Fibroblast of villous mesenchyme (primary cell): ENCODE measurements around the gene SNORC. TPM values are rescaled to one million over a fixed set of nuclear protein-coding genes. Genes with fewer than 3 reads are reported as not detected.

Source experiments
- DNase-seq: peaks from one replicate; pipeline ENCODE4 v3.0.0-alpha.2; 2010; ENCODE audit warnings: low read depth
- H3K4me3 ChIP-seq: 2 replicates; pipeline ENCODE4 v1.5.1; 2011; ENCODE audit warnings: low read depth, mild to moderate bottlenecking, low read length
- total RNA-seq: library from RNA; depleted of rRNA; stranded (reverse); fragments of >200 nt; gene quantifications from 2 replicates; pipeline ENCODE4 v1.2.3, GENCODE V29; 2012
- TF ChIP-seq, protein P1 (sequence below): IDR thresholded peaks from 2 replicates; pipeline ENCODE4 v1.5.1; 2012; ENCODE audit warnings: low read depth, mild to moderate bottlenecking, low read length; ENCODE audit not compliant: insufficient read depth

SNORC gene
- total RNA-seq, 1 donor = 0.86 TPM

DNA sequence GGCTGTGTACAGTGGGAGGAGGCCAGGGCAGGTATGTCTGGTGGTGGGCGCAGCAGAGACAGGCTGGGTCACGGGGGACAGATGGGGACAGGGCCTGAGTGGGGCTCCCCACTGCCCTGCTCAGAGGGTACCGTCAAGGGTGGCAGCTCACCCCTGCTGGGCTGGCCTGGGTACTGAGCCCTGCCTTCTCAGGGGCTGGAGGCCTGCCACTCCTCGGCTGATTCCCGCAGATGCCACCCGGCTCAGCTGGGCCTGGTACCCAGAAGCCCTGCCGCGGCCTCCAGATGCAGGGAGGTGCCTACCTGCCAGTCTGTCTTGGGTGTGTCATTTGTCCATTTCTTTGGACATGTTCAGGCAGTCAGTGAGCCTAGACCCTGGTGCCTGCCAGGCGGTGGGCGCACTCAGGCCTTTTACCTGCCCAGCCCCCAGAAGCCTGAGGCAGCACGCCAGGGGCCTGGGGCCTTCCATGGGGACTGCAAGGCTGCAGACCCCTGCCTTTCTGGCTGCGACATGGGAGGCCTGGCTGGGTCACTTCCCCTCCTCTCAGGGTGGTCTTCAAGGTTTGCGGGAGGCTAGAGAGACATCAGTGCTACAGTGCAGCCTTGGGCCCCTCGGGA lies 3.3 kb downstream of the SNORC start:
- TF ChIP-seq, protein P1, sequence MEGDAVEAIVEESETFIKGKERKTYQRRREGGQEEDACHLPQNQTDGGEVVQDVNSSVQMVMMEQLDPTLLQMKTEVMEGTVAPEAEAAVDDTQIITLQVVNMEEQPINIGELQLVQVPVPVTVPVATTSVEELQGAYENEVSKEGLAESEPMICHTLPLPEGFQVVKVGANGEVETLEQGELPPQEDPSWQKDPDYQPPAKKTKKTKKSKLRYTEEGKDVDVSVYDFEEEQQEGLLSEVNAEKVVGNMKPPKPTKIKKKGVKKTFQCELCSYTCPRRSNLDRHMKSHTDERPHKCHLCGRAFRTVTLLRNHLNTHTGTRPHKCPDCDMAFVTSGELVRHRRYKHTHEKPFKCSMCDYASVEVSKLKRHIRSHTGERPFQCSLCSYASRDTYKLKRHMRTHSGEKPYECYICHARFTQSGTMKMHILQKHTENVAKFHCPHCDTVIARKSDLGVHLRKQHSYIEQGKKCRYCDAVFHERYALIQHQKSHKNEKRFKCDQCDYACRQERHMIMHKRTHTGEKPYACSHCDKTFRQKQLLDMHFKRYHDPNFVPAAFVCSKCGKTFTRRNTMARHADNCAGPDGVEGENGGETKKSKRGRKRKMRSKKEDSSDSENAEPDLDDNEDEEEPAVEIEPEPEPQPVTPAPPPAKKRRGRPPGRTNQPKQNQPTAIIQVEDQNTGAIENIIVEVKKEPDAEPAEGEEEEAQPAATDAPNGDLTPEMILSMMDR = no peak
- no peak overlapping the region for H3K4me3 ChIP-seq
- DNase-seq = no peak

DNA sequence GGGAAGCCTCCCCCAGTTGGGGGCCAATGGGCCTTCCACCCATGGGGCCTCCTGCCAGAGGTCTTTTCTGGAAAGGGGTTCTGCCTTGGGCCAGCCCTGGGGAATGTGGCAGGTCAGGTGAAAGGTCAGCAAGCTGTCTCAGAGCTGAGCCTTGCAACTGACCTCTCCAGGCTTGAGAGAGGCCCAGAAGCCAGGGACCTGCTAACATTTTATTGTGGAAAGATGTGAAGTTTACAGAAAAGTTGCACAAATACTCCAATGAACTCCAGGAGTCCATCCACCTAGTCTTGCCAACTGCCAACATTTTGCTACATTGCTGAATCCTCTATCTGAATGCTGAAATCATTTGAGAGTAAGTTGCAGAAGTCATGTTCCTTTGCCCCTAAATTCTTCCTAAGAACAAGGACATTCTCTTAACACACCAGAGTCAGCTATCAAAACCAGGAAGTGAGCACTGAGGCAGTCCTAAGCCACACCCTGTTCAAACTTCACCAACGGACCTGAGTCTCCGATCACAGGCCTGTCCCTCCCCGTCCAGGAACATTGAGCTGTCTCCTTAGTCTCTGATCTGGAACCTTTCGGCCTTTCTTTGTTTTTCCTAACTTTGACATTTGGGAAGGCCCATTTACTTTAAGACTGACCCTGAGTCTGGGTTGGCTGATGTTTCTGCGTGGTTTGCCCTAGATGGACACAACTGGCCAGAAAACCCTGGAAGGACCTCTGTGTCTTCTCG lies 4.0 kb downstream of the SNORC start:
- no peak for DNase-seq
- TF ChIP-seq, protein P1 = no peak
- no peak overlapping the region for H3K4me3 ChIP-seq

DNA sequence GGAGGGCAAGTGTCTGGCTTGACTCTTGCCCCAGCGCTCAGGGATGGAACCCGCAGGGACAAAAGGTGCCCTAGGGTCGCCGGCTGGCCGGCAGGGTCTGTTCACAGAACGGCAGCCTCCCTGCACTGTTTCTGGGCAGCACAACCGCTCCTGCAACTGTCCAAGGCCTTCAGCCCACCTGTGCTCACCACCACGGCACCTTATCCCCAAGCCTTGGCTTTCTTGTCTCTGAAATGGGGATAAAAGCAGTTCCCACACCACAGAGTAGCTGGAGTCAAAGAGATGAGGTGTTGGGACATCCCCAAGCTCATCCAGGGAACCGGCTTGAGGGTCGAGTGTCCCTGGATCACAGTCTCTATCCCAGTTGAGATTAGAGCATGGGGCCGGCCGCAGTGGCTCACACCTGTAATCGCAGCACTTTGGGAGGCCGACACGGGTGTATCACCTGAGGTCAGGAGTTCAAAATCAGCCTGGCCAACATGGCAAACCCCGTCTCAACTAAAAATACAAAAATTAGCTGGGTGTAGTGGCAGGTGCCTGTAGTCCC lies 4.7 kb downstream of the SNORC start:
- TF ChIP-seq, protein P1 = no peak
- no peak for DNase-seq
- no peak overlapping the region for H3K4me3 ChIP-seq

DNA sequence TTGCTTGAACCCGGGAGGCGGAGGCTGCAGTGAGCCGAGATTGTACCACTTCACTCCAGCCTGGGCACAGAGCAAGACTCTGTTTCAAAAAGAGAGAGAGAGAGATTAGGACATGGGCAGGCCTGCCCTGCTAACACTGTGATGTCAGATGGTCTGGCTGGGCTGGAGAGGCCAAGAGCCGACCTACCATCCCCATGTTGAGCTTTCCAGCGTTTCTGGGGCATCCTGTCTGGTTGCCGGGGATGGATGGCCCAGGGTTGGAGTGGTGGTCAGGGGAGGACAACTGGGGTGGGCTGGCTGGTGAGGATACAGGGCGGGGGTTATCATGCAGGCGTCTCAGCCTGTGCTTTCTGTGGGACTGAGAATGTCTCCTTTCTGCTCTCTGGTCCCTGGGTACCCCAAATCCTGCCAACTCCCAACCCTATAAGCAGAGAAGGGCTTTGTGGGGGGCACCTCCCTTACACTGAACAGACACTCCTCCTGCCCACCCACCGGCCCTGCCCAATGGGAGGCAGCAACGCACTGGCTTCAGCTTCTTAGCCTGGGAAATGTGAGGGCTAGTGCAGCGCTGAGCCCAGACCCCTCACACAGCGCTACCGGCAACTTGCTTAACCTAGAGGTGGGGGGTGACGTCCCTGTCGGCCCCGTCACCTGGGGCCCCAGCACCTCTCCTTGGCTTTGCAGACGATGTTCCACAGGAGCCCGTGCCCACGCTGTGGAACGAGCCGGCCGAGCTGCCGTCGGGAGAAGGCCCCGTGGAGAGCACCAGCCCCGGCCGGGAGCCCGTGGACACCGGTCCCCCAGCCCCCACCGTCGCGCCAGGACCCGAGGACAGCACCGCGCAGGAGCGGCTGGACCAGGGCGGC lies 5.4 kb downstream of the SNORC start:
- H3K4me3 ChIP-seq = no peak overlapping the region
- TF ChIP-seq, protein P1 = no peak
- DNase-seq = no peak

DNA sequence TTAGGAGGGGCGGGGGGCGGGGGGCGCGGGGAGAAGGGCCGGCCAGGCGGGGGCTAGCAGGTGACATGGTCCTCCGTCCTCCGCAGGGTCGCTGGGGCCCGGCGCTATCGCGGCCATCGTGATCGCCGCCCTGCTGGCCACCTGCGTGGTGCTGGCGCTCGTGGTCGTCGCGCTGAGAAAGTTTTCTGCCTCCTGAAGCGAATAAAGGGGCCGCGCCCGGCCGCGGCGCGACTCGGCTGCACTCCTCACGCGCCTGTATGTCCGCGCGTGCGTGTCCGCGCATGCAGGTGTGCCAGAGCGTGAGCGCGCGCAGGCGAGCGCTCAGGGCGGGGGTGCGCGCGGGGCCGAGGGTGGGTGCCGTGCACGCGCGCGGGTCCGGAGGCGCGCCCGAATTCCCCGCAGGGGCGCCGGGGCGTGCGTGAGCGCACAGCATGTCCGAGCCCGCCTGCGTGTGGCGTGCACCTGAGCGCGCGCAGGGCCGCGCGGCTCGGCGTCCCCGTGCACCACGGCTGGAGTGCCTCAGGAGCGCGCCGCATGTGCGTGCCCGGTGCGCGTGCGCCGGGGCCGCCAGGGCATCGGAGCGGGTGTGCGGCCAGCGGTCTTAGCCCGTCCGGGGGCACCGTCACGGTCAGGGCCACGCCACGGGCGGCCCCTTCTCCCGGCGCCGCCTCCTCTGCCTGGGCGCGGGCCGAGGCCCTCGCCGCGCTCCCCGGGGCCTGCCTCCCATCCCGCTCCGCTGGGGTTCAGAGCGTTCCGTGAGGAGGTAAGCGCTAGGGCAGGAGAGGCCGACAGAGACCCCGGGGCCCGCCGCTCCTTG lies 6.3 kb downstream of the SNORC start:
- TF ChIP-seq, protein P1 = no peak
- H3K4me3 ChIP-seq = peak overlapping the region; percentile 21
- no peak for DNase-seq

DNA sequence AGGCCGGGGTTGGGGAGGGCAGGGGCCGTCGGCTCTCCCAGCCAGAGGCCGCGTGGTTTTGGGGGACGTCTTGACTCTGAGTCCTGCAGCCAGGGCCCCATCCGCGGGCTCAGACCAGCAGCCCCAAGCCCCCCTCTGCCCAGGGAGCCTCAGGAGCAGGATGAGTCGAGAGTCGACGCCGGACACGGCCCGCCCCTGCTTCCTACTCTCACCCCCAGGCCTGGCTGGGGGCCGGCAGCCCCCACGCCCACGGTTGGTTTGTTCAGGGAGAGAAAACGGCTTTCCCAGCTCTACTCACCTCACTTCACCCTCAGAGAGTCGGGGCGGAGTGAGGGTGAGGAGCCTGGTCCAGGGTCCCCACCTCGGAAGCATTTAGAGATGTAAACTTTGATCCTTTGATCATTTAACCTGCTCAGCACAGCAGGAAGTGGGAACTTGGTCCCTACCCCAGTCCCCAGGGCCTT lies 6.9 kb downstream of the SNORC start:
- no peak for DNase-seq
- no peak overlapping the region for H3K4me3 ChIP-seq
- TF ChIP-seq, protein P1 = no peak
